GM19193 (cell line): Measurements from ENCODE around the gene PLCL1.

Source experiments
- POLR2A ChIP-seq: IDR thresholded peaks from 4 replicates; pipeline ENCODE4 v1.6.1; 2011; ENCODE audit not compliant: insufficient read depth, insufficient read length; ENCODE audit errors: extremely low read depth

The PLCL1 gene

DNA sequence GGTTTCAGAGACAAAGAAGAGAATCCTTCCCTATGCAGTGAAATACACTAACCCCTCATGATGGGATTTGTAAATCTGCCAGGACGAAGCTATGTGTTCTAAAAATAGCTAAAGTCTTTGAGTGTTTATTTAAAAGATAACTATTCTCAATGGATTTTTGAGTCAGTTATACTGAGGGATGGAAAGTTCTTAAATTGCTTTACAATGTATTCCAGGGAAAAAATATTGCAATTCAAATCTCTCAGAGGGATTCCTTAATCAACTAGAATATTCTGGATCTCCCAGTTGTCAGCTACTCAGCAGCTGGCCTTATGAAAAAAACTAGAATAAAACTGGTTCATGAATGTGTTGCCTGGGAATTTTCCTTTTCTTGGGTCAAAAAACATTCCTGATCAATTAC is 312.4 kb downstream of the PLCL1 start:
- no peak for TF ChIP-seq POLR2A

GRCh38 chr2:198117406-198118041 is 313.1 kb downstream of the PLCL1 start:
- TF ChIP-seq POLR2A: no peak

DNA sequence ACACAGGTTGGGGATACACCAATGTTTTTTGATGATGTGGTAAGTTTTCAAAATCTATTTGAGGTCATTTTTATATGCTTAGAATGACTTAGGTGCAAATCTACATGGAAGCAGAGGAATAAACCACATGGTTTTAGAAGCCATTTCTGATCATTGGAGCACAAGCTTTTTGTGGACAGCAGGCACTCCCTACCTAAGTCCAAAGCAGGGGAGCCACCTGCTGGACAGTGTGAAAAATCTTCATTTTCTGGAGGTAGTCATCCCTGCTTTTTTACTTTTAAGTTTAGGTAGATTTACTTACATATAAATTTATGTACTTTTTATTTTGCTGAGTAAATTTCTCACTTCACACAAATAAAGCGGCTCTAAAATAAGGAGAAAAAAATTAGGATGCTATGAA is 323.2 kb downstream of the PLCL1 start:
- TF ChIP-seq POLR2A: no peak

GRCh38 chr2:198129609-198130008 is 325.2 kb downstream of the PLCL1 start:
- TF ChIP-seq POLR2A: no peak

DNA sequence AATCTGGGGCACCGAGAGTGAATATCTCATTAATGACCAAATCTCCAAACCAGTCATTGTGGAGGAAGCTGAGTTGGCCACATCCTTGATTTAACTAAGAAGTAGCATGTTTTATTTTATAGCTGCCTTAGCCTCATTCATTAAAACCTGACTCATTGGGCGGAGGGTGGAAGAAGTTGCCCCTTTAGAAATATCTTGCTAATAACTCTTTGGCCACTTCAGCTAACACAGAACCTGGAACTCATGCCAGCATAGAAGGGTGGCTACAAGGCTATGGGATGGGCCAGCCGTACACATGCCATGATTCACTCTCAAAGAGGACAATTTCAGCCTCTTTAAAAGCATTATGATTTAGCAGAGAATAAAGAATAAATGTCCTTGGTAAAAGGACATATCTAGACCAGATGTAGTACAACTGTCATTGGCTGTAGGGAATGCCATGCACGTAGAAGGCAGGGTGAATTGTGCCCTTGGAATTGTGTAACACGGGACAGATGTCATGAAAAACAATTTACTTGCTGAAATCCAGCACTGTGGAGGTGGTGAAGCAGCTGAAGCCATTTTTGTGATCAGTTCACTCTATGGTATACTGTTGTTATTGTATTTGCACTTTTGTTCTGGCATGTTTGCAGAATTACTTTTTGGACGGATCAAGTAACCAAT is 330.0 kb downstream of the PLCL1 start:
- TF ChIP-seq POLR2A: no peak

GRCh38 chr2:198135481-198135934 is 331.1 kb downstream of the PLCL1 start:
- no peak for TF ChIP-seq POLR2A

DNA sequence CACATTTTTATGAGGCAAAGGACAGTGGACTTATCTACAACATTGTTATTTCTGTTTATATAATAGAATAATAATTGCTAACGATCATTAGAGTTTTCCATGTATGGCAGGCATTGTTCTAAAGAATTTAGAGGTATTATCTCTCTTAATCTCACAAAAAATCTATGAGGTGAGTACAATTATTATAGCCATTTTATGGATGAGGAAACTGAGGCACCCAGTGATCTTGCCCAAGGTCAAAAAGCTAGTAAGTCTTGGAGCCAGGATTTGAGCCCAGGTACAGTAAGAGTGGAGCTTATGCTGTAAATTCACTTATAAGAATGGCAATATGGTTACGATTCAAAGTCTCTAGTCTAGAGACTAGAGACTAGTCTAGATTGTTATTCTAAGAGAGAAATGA is 331.7 kb downstream of the PLCL1 start:
- no peak for TF ChIP-seq POLR2A

GRCh38 chr2:198137733-198138132 is 333.3 kb downstream of the PLCL1 start:
- no peak for TF ChIP-seq POLR2A

- TF ChIP-seq POLR2A: no peak
Observed at GRCh38 chr2:198141726-198142125, 337.3 kb downstream of the PLCL1 start.

- no peak for TF ChIP-seq POLR2A
Observed at GRCh38 chr2:198143156-198143555, 338.8 kb downstream of the PLCL1 start.

DNA sequence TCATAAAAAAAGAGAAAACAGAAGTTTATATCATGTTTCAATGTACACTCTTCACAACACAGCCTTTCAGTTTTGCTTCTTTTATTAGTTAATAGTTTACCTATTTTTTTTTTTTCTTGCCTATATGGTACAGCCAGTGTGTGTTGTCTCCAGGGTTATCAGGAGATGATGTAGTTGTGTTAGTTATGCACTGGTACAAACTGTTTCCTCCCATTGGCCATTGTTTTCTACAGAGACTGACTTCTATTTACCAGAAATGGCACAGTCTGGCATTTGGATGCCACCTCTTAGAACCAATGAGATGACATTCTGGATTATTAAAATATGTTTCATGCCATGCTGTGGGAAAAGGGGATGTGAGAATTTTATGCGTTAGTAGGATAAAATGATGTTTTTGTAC is 339.4 kb downstream of the PLCL1 start:
- TF ChIP-seq POLR2A: no peak

GRCh38 chr2:198144660-198145059 is 340.3 kb downstream of the PLCL1 start:
- no peak for TF ChIP-seq POLR2A

DNA sequence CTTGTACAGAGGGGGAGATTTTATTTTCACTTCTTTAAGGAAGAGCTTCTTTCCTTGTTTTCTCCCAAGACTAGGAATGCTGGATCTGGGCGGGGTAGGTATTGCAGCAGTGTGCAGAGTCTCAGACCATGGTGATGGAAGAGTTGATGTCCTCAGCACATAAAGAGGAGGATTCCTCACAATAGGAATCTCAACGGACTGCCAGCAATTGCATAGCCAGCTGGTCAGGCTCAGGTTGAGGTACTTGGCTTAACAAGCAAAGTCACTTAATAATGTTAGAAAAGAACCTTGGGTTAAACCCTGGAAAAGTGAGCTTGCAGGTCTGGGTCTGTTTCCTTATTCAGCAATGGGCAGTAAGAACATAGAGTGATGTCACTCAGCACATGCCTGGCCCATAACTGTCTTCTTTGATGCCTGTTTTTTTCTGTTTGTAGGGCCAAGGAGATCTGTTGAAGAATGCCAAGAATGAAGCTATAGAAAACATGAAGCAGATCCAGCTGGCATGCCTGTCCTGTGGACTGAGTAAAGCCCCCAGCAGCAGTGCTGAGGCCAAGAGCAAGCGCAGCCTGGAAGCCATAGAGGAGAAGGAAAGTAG is 342.1 kb downstream of the PLCL1 start:
- no peak for TF ChIP-seq POLR2A

DNA sequence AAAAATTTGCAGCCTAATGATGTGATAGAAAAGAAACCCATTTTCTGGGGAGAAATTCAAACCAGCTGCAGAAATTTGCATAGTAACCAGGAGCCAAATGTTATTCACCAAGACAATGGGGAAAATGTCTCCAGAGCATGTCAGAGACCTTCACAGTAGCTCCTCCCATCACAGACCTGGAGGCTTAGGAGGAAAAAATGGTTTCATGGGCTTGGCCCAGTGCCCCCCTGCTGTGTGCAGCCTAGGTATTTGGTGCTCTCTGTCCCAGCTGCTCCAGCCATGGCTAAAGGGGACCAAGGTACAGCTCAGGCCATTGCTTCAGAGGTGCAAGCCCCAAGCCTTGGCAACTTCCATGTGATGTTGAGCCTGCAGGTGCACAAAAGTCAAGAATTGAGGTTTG is 352.9 kb downstream of the PLCL1 start:
- no peak for TF ChIP-seq POLR2A

DNA sequence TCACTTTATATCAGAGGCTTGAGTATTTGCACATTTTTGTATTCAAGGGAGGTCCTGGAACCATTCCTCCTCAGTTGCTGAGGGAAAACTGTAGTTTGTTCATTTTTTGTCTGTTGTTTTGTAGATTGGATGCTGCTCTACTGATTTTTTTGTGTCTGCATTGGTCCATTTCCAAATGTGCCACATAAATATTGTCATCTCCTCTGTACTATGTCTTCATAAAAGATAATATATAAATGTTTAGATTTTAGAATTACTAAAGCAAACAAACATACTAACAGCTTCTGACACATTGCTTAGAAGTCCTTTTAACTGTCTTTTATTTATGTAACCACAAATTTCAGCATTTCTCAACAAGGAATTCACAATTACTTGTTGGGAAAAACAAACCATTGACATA is 356.8 kb downstream of the PLCL1 start:
- TF ChIP-seq POLR2A: no peak

GRCh38 chr2:198162276-198162675 is 357.9 kb downstream of the PLCL1 start:
- no peak for TF ChIP-seq POLR2A
